Activated T-helper 1 cell treated with anti-CD3 and anti-CD28 coated beads, Interleukin-12 subunit alpha, Interleukin-12 subunit beta, Interleukin-2, Interleukin-4 antibody, amounts not matched to agents 30 ng/mL and 10 ng/mL and 1 ng/mL, durations not matched to agents 14 hours and 24 hours and 36 hours (primary cell): ENCODE data around the gene TNIK. TPM values are rescaled to one million over a fixed set of nuclear protein-coding genes. Genes with fewer than 3 reads are reported as not detected.

ENCODE experiments used
- DNase-seq: peaks from one replicate; pipeline ENCODE4 v3.0.0; 2021; ENCODE audit warnings: low spot score
- H3K27ac Mint-ChIP-seq: one replicate; pipeline ENCODE4 v1.8.0; 2021; ENCODE audit warnings: mild to moderate bottlenecking, mixed read lengths
- H3K27me3 Mint-ChIP-seq: one replicate; pipeline ENCODE4 v1.8.0; 2022; ENCODE audit warnings: mild to moderate bottlenecking, moderate library complexity, mixed read lengths; ENCODE audit not compliant: insufficient read depth
- H3K36me3 Mint-ChIP-seq: one replicate; pipeline ENCODE4 v1.8.0; 2021; ENCODE audit warnings: low read depth, mixed read lengths
- H3K4me1 Mint-ChIP-seq: one replicate; pipeline ENCODE4 v1.8.0; 2021; ENCODE audit warnings: low read depth, mixed read lengths
- H3K4me3 Mint-ChIP-seq: one replicate; pipeline ENCODE4 v1.8.0; 2021; ENCODE audit warnings: mild to moderate bottlenecking, moderate library complexity, mixed read lengths
- H3K9me3 Mint-ChIP-seq: one replicate; pipeline ENCODE4 v1.8.0; 2021; ENCODE audit warnings: mixed read lengths
- intact Hi-C: fragments of 100-400 bp; cut with micrococcal nuclease; formaldehyde crosslinking; loops from one replicate; pipeline ENCODE4 v1.15.1; 2024
- total RNA-seq: library from RNA; stranded (reverse); gene quantifications from 2 replicates; pipeline ENCODE4 v1.2.3, GENCODE V29; 2022

The TNIK gene
- total RNA-seq, 1 donor from 2014 or later = 21.5 TPM

- Mint-ChIP-seq H3K4me1 (peaks cover 18% of the 10 kb centered on the region), H3K27me3 (no peaks in the 10 kb centered on the region), H3K36me3 (peaks cover 12% of the 10 kb centered on the region), H3K9me3 (peaks cover 17% of the 10 kb centered on the region), H3K27ac (no peak overlapping the region), H3K4me3 (no peak overlapping the region)
- intact Hi-C loops = no loop called here
- DNase-seq = no peak
Measured at GRCh38 chr3:171342200-171342599, 118.0 kb downstream of the TNIK start.

- intact Hi-C loops = no loop called here
- no peak overlapping the region for H3K27ac Mint-ChIP-seq
- peaks cover 7% of the 10 kb centered on the region for H3K36me3 Mint-ChIP-seq
- no peak for DNase-seq
- H3K4me3 Mint-ChIP-seq = no peak overlapping the region
- peaks cover 12% of the 10 kb centered on the region for H3K4me1 Mint-ChIP-seq
- no peaks in the 10 kb centered on the region for H3K27me3 Mint-ChIP-seq
- peaks cover 17% of the 10 kb centered on the region for H3K9me3 Mint-ChIP-seq
Measured at GRCh38 chr3:171340434-171340833, 119.8 kb downstream of the TNIK start.

GRCh38 chr3:171339598-171339997 is 120.6 kb downstream of the TNIK start:
- Mint-ChIP-seq H3K4me1 (peaks cover 9% of the 10 kb centered on the region), H3K27me3 (no peaks in the 10 kb centered on the region), H3K4me3 (no peak overlapping the region), H3K27ac (no peak overlapping the region), H3K36me3 (peaks cover 6% of the 10 kb centered on the region), H3K9me3 (peaks cover 15% of the 10 kb centered on the region)
- DNase-seq = no peak
- intact Hi-C loops = no loop called here

GRCh38 chr3:171336406-171336805 is 123.8 kb downstream of the TNIK start:
- H3K4me1 Mint-ChIP-seq = peaks cover 9% of the 10 kb centered on the region
- H3K27me3 Mint-ChIP-seq = no peaks in the 10 kb centered on the region
- no peak for DNase-seq
- intact Hi-C loops = no loop called here
- H3K4me3 Mint-ChIP-seq = no peak overlapping the region
- no peak overlapping the region for H3K27ac Mint-ChIP-seq
- no peaks in the 10 kb centered on the region for H3K9me3 Mint-ChIP-seq
- no peaks in the 10 kb centered on the region for H3K36me3 Mint-ChIP-seq

- Mint-ChIP-seq H3K4me1 (peaks cover 9% of the 10 kb centered on the region), H3K4me3 (no peak overlapping the region), H3K27me3 (no peaks in the 10 kb centered on the region), H3K27ac (no peak overlapping the region), H3K36me3 (no peaks in the 10 kb centered on the region), H3K9me3 (no peaks in the 10 kb centered on the region)
- intact Hi-C loops = no loop called here
- no peak for DNase-seq
Measured at GRCh38 chr3:171335559-171335958, 124.6 kb downstream of the TNIK start.

- no peaks in the 10 kb centered on the region for H3K9me3 Mint-ChIP-seq
- intact Hi-C loops = no loop called here
- H3K27me3 Mint-ChIP-seq = no peaks in the 10 kb centered on the region
- H3K27ac Mint-ChIP-seq = no peak overlapping the region
- H3K4me1 Mint-ChIP-seq = peaks cover 9% of the 10 kb centered on the region
- no peaks in the 10 kb centered on the region for H3K36me3 Mint-ChIP-seq
- DNase-seq = no peak
- H3K4me3 Mint-ChIP-seq = no peak overlapping the region
Measured at GRCh38 chr3:171334465-171334811, 125.8 kb downstream of the TNIK start.

DNA sequence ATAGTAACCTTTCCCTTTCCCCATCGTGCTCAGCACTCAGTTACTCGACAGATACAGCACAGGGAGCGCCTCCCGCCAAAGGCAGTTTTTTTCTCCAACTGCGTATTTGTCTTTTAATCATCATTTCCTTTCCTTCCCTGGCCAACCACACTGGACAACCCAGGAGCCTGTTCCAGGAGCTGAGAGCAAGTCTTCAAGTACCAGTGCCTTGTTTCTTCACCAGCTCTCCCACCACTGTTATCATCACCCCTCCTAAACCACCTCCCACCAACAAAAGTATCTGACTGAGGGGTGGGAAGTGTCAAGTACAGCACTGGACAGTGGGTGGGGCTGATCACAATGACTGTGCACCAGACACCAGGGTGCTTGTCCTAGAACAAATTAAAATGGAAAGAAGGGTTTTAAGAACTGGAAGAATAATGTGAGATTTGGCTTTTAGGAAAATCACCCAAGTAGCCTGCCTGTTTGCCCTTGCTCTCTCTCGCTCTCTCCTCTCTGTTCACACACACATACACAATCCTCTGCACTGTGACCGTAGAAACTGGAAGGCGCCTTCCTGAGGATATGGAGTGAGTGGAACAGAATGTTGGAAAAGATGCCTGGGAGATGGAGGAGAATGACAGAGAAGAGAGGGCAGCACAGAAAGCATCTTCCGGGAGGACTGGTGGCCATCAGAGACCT is 126.3 kb downstream of the TNIK start:
- H3K4me3 Mint-ChIP-seq = no peak overlapping the region
- H3K27ac Mint-ChIP-seq = no peak overlapping the region
- no peak for DNase-seq
- no peaks in the 10 kb centered on the region for H3K36me3 Mint-ChIP-seq
- peaks cover 11% of the 10 kb centered on the region for H3K4me1 Mint-ChIP-seq
- H3K9me3 Mint-ChIP-seq = no peaks in the 10 kb centered on the region
- intact Hi-C loops = no loop called here
- no peaks in the 10 kb centered on the region for H3K27me3 Mint-ChIP-seq

DNA sequence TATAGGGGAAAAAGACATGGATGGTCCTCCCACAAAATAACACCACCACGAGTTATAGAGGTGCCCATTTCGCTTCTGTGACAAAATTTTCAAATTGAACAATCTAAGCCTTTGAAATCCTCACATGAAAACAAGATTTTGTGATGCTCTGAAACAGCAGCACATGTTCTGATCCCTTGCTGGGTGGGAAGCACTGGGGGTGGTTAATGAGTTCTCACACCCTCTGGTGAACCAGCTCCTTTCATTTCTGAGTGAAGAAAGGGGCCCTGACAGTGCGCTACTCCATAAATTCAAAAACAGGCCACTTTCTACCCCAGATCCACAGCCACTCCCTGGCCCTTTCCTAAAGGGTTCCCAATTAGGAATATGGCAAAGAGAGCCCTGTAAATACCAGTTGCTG is 129.3 kb downstream of the TNIK start:
- Mint-ChIP-seq H3K4me3 (no peak overlapping the region), H3K27me3 (no peaks in the 10 kb centered on the region), H3K9me3 (no peaks in the 10 kb centered on the region), H3K27ac (no peak overlapping the region), H3K36me3 (no peaks in the 10 kb centered on the region), H3K4me1 (peaks cover 24% of the 10 kb centered on the region)
- DNase-seq = no peak
- intact Hi-C loops = no loop called here

- DNase-seq = no peak
- intact Hi-C loops = loop anchor here (5.0 kb wide), 1 partner anchor 238 kb away; no protein-coding TSS in a partner anchor
- H3K36me3 Mint-ChIP-seq = no peaks in the 10 kb centered on the region
- no peaks in the 10 kb centered on the region for H3K9me3 Mint-ChIP-seq
- peaks cover 24% of the 10 kb centered on the region for H3K4me1 Mint-ChIP-seq
- no peak overlapping the region for H3K27ac Mint-ChIP-seq
- no peaks in the 10 kb centered on the region for H3K27me3 Mint-ChIP-seq
- no peak overlapping the region for H3K4me3 Mint-ChIP-seq
Measured at GRCh38 chr3:171329746-171330145, 130.5 kb downstream of the TNIK start.

GRCh38 chr3:171328419-171329082 is 131.7 kb downstream of the TNIK start:
- H3K27ac Mint-ChIP-seq = no peak overlapping the region
- no peaks in the 10 kb centered on the region for H3K27me3 Mint-ChIP-seq
- peaks cover 15% of the 10 kb centered on the region for H3K4me1 Mint-ChIP-seq
- no peak overlapping the region for H3K4me3 Mint-ChIP-seq
- H3K36me3 Mint-ChIP-seq = no peaks in the 10 kb centered on the region
- intact Hi-C loops = loop anchor here (5.0 kb wide), 1 partner anchor 239 kb away; no protein-coding TSS in a partner anchor
- DNase-seq = peak; percentile 21
- H3K9me3 Mint-ChIP-seq = no peaks in the 10 kb centered on the region

GRCh38 chr3:171327441-171328174 is 132.6 kb downstream of the TNIK start:
- Mint-ChIP-seq H3K4me1 (peaks cover 18% of the 10 kb centered on the region), H3K27me3 (no peaks in the 10 kb centered on the region), H3K4me3 (no peak overlapping the region), H3K9me3 (no peaks in the 10 kb centered on the region), H3K36me3 (no peaks in the 10 kb centered on the region), H3K27ac (no peak overlapping the region)
- intact Hi-C loops = loop anchor here (5.0 kb wide), 1 partner anchor 240 kb away; no protein-coding TSS in a partner anchor
- no peak for DNase-seq

GRCh38 chr3:171326717-171327440 is 133.3 kb downstream of the TNIK start:
- Mint-ChIP-seq H3K27ac (no peak overlapping the region), H3K4me1 (peaks cover 22% of the 10 kb centered on the region), H3K9me3 (no peaks in the 10 kb centered on the region), H3K27me3 (no peaks in the 10 kb centered on the region), H3K36me3 (no peaks in the 10 kb centered on the region), H3K4me3 (no peak overlapping the region)
- intact Hi-C loops = loop anchor here (5.0 kb wide), 1 partner anchor 240 kb away; no protein-coding TSS in a partner anchor
- no peak for DNase-seq
